K562 (cell line): Measurements from ENCODE around the gene GCKR.

Source experiments
- CBX8 ChIP-seq: fragments of 200-600 bp; sonication (generic); IDR thresholded peaks from 2 replicates; pipeline ENCODE4 v1.6.1; 2012; ENCODE audit warnings: borderline replicate concordance, mixed run types, low read depth, mild to moderate bottlenecking, moderate library complexity, mixed read lengths, low read length, control low read depth, inconsistent platforms; ENCODE audit not compliant: poor library complexity, severe bottlenecking; ENCODE audit errors: extremely low read depth
- LARP7 ChIP-seq: fragments of 450-650 bp; IDR thresholded peaks from 2 replicates; pipeline ENCODE4 v1.6.1; 2016
- RAD21 ChIP-seq, 2 experiments: fragments of 250-450 bp in 1 of 2; fragments of 450-650 bp in 1 of 2; sonication (Bioruptor Pico) in 1 of 2; formaldehyde crosslinking in 1 of 2; IDR thresholded peaks in 1 of 2; conservative IDR thresholded peaks in 1 of 2; 2 replicates each; pipeline versions ENCODE4 v1.4.0 to v1.8.0; 2020 to 2022; ENCODE audit warnings: mild to moderate bottlenecking in 2 of 2, moderate library complexity in 1 of 2
- RCOR1 ChIP-seq, 2 experiments: IDR thresholded peaks; 2 replicates each; pipeline ENCODE4 v1.6.1; 2012; ENCODE audit warnings: low read depth in 2 of 2, low read length in 2 of 2, borderline replicate concordance in 1 of 2, improper control_type of control experiment in 1 of 2
- SMARCE1 ChIP-seq: fragments of 450-650 bp; IDR thresholded peaks from 2 replicates; pipeline ENCODE4 v1.7.1; 2016; ENCODE audit warnings: mild to moderate bottlenecking
- ZBTB7A ChIP-seq: IDR thresholded peaks from 2 replicates; pipeline ENCODE4 v1.6.1; 2011; ENCODE audit warnings: low read depth, mild to moderate bottlenecking, low read length, moderate library complexity, borderline replicate concordance; ENCODE audit not compliant: control insufficient read depth
- TF ChIP-seq, protein P1 (sequence below), 3 experiments: IDR thresholded peaks in 2 of 3; conservative IDR thresholded peaks in 1 of 3; 2 replicates each; pipeline ENCODE4 v1.5.1; 2011 to 2012; ENCODE audit warnings: low read length in 3 of 3, mild to moderate bottlenecking in 3 of 3, control low read depth in 2 of 3, improper control_type of control experiment in 1 of 3, inconsistent platforms in 1 of 3, low read depth in 1 of 3, mixed read lengths in 1 of 3, moderate library complexity in 1 of 3; ENCODE audit not compliant: insufficient read depth in 2 of 3

DNA sequence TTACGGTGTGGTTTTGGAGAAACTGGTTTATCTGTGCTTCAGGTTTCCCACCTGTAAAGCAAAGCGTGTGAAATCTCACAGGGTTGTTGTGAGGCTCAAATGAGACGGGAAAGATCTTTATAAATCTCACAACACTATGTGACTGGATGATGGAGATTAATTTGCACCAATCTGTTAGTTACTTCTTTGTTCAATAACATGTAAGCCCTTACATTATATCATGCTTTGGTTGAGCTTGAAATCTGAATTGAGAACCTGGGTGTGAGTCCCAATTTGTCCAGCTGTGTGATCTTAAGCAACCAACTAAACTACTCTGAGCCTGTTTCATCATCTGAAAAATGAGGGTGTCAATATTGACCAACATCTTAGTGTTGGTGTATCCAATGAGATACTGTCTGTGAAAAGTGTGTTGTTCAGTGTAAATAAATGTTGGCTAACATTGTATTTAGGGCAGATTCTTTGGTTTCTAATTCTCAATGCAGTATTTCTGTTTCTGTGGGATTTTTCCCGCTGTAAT, 741 bp upstream of the GCKR start:
- no peak for TF ChIP-seq SMARCE1
- TF ChIP-seq, protein P1, sequence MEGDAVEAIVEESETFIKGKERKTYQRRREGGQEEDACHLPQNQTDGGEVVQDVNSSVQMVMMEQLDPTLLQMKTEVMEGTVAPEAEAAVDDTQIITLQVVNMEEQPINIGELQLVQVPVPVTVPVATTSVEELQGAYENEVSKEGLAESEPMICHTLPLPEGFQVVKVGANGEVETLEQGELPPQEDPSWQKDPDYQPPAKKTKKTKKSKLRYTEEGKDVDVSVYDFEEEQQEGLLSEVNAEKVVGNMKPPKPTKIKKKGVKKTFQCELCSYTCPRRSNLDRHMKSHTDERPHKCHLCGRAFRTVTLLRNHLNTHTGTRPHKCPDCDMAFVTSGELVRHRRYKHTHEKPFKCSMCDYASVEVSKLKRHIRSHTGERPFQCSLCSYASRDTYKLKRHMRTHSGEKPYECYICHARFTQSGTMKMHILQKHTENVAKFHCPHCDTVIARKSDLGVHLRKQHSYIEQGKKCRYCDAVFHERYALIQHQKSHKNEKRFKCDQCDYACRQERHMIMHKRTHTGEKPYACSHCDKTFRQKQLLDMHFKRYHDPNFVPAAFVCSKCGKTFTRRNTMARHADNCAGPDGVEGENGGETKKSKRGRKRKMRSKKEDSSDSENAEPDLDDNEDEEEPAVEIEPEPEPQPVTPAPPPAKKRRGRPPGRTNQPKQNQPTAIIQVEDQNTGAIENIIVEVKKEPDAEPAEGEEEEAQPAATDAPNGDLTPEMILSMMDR (IDR thresholded peaks at IDR 0.05 in 2 of 3, conservative IDR thresholded peaks at IDR 0.05 in 1 of 3; ENCODE audit: insufficient read depth in 2 of 3, low read depth in 1 of 3, low read length in 3 of 3): no peak
- no peak for TF ChIP-seq CBX8
- no peak for TF ChIP-seq RAD21 (CRISPR knock-in tag; conservative IDR thresholded peaks at IDR 0.05 in 1 of 2, IDR thresholded peaks at IDR 0.05 in 1 of 2)
- TF ChIP-seq ZBTB7A: no peak
- TF ChIP-seq RCOR1 (IDR thresholded peaks at IDR 0.05; ENCODE audit: borderline replicate concordance in 1 of 2, low read depth in 2 of 2, low read length in 2 of 2): peak in 1 of 2 experiments; percentile 55; a peak in 2 of 4 replicates
- TF ChIP-seq LARP7: no peak
